ENCODE measurements around the gene ZNF585A.

ZNF585A gene

DNA sequence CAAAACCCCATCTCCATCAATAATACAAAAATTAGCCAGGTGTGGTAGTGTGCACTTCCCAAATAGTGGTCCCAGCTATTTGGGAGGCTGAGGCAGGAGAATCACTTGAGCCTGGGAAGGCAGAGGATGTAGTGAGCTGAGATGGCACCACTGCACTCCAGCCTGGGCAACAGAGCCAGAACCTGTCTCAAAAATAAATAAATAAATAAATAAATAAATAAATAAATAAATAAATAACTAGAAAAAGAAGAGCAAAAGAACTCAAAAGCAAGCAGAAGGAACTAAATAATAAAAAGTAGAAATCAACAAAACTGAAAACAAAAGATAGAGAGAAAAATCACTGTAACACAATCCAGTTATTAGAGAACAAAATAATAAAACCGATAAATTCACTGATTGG is 12.3 kb downstream of the ZNF585A start:
- Histone ChIP-seq H3K9ac (ENCODE audit: low read length) (no peak overlapping the region), H3K4me2 (ENCODE audit: low read depth, low read length, poor library complexity, severe bottlenecking) (no peak overlapping the region), H3F3A (ENCODE audit: insufficient read depth) (no peaks in the 10 kb centered on the region), H3K9me2 (replicated peaks; ENCODE audit: insufficient read depth, low read length) (no peaks in the 10 kb centered on the region), H3K27ac (ENCODE audit: low read depth, low read length) (no peak overlapping the region), H2AFZ (ENCODE audit: low read depth, low read length, severe bottlenecking) (no peak overlapping the region), H4K20me1 (ENCODE audit: low read depth, low read length) (no peaks in the 10 kb centered on the region), H3K4me3 (ENCODE audit: insufficient read depth, low read length, poor library complexity, severe bottlenecking) (no peak overlapping the region), H3K36me3 (ENCODE audit: low read length) (no peaks in the 10 kb centered on the region), H3K27me3 (ENCODE audit: low read length) (no peaks in the 10 kb centered on the region), H3K9me3 (ENCODE audit: insufficient read depth, low read length) (peaks cover 7% of the 10 kb centered on the region; the same call in 1 of the 2 replicates), H3K79me2 (ENCODE audit: insufficient read depth, low read length) (no peaks in the 10 kb centered on the region)
- no peak for TF ChIP-seq EZH2phosphoT487 (conservative IDR thresholded peaks at IDR 0.05; ENCODE audit: low read length)
- TF ChIP-seq, protein P1, sequence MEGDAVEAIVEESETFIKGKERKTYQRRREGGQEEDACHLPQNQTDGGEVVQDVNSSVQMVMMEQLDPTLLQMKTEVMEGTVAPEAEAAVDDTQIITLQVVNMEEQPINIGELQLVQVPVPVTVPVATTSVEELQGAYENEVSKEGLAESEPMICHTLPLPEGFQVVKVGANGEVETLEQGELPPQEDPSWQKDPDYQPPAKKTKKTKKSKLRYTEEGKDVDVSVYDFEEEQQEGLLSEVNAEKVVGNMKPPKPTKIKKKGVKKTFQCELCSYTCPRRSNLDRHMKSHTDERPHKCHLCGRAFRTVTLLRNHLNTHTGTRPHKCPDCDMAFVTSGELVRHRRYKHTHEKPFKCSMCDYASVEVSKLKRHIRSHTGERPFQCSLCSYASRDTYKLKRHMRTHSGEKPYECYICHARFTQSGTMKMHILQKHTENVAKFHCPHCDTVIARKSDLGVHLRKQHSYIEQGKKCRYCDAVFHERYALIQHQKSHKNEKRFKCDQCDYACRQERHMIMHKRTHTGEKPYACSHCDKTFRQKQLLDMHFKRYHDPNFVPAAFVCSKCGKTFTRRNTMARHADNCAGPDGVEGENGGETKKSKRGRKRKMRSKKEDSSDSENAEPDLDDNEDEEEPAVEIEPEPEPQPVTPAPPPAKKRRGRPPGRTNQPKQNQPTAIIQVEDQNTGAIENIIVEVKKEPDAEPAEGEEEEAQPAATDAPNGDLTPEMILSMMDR (IDR thresholded peaks at IDR 0.05; ENCODE audit: insufficient read depth, low read length, poor library complexity, severe bottlenecking) = no peak

- Histone ChIP-seq H3K4me3 (ENCODE audit: insufficient read depth, low read length, poor library complexity, severe bottlenecking) (no peak overlapping the region), H2AFZ (ENCODE audit: low read depth, low read length, severe bottlenecking) (no peak overlapping the region), H3K36me3 (ENCODE audit: low read length) (no peaks in the 10 kb centered on the region), H3F3A (ENCODE audit: insufficient read depth) (no peaks in the 10 kb centered on the region), H3K9me2 (replicated peaks; ENCODE audit: insufficient read depth, low read length) (no peaks in the 10 kb centered on the region), H3K9me3 (ENCODE audit: insufficient read depth, low read length) (peaks cover 23% of the 10 kb centered on the region; the same call in 1 of the 2 replicates), H3K27me3 (ENCODE audit: low read length) (no peaks in the 10 kb centered on the region), H3K9ac (ENCODE audit: low read length) (no peak overlapping the region), H3K4me2 (ENCODE audit: low read depth, low read length, poor library complexity, severe bottlenecking) (no peak overlapping the region), H3K27ac (ENCODE audit: low read depth, low read length) (no peak overlapping the region), H3K79me2 (ENCODE audit: insufficient read depth, low read length) (no peaks in the 10 kb centered on the region), H4K20me1 (ENCODE audit: low read depth, low read length) (no peaks in the 10 kb centered on the region)
- TF ChIP-seq EZH2phosphoT487 (conservative IDR thresholded peaks at IDR 0.05; ENCODE audit: low read length) = no peak
- TF ChIP-seq, protein P1 (IDR thresholded peaks at IDR 0.05; ENCODE audit: insufficient read depth, low read length, poor library complexity, severe bottlenecking) = no peak
These were observed 24.3 kb downstream of the ZNF585A start for GRCh38 chr19:37148214-37148613.

DNA sequence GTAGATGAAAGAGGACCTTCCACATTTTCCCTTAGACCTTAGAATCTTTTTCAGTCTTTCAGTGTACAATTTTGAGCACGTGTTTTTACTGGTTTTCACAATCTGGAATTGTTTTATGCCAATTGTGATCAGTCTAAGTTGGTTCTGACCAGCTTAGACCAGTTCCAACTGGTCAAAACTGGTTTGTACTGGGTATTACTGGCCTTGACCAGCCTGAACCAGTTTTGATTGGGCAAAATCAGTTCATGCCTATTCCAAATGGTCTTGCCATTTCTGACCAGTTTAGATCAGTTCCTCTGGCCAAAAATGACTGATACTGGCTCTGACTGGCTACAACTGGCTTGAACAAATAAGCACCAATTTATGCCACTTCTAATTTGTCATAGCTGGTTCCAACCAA is 36.4 kb downstream of the ZNF585A start:
- Histone ChIP-seq H3K27ac (ENCODE audit: low read depth, low read length) (no peak overlapping the region), H3F3A (ENCODE audit: insufficient read depth) (no peaks in the 10 kb centered on the region), H3K79me2 (ENCODE audit: insufficient read depth, low read length) (no peaks in the 10 kb centered on the region), H3K9me2 (replicated peaks; ENCODE audit: insufficient read depth, low read length) (no peaks in the 10 kb centered on the region), H2AFZ (ENCODE audit: low read depth, low read length, severe bottlenecking) (no peak overlapping the region), H3K36me3 (ENCODE audit: low read length) (no peaks in the 10 kb centered on the region), H4K20me1 (ENCODE audit: low read depth, low read length) (no peaks in the 10 kb centered on the region), H3K9ac (ENCODE audit: low read length) (no peak overlapping the region), H3K9me3 (ENCODE audit: insufficient read depth, low read length) (peaks cover 63% of the 10 kb centered on the region; the same call in 1 of the 2 replicates), H3K27me3 (ENCODE audit: low read length) (no peaks in the 10 kb centered on the region), H3K4me3 (ENCODE audit: insufficient read depth, low read length, poor library complexity, severe bottlenecking) (no peak overlapping the region), H3K4me2 (ENCODE audit: low read depth, low read length, poor library complexity, severe bottlenecking) (no peak overlapping the region)
- TF ChIP-seq EZH2phosphoT487 (conservative IDR thresholded peaks at IDR 0.05; ENCODE audit: low read length) = no peak
- TF ChIP-seq, protein P1 (IDR thresholded peaks at IDR 0.05; ENCODE audit: insufficient read depth, low read length, poor library complexity, severe bottlenecking) = no peak

Data from SU-DHL-6 (cell line).